A673 (cell line): Measurements from ENCODE around the gene ZDHHC22.

ENCODE experiments used
- CTCF ChIP-seq: fragments of 300-800, 200-600 bp; sonication (generic); conservative IDR thresholded peaks from 2 replicates; pipeline ENCODE4 v1.5.1; 2017; ENCODE audit warnings: low read depth, mild to moderate bottlenecking, antibody characterized with exemption, low read length, moderate library complexity, mixed read lengths
- EZH2 ChIP-seq: fragments of 200-600 bp; sonication (generic); IDR thresholded peaks from 2 replicates; pipeline ENCODE4 v1.6.1; 2017; ENCODE audit warnings: borderline replicate concordance, low read depth, mild to moderate bottlenecking, mixed read lengths, antibody characterized with exemption, low read length; ENCODE audit not compliant: poor library complexity, severe bottlenecking

GRCh38 chr14:77123381-77124325 lies 17.9 kb downstream of the ZDHHC22 start:
- TF ChIP-seq CTCF (no peak), EZH2 (no peak)
